SKM-1 (cell line): ENCODE data around the gene SLC7A5.
"Not testable (repeated sequence)": the region's sequence is repeated elsewhere in the genome, so short reads cannot be mapped to it uniquely, and the experiment has no call there.

Experiments used
- DNase-seq: peaks from one replicate; lab custom pipeline; 2025; ENCODE audit not compliant: unreplicated experiment; lab: John Stamatoyannopoulos, UW

SLC7A5 gene

DNA sequence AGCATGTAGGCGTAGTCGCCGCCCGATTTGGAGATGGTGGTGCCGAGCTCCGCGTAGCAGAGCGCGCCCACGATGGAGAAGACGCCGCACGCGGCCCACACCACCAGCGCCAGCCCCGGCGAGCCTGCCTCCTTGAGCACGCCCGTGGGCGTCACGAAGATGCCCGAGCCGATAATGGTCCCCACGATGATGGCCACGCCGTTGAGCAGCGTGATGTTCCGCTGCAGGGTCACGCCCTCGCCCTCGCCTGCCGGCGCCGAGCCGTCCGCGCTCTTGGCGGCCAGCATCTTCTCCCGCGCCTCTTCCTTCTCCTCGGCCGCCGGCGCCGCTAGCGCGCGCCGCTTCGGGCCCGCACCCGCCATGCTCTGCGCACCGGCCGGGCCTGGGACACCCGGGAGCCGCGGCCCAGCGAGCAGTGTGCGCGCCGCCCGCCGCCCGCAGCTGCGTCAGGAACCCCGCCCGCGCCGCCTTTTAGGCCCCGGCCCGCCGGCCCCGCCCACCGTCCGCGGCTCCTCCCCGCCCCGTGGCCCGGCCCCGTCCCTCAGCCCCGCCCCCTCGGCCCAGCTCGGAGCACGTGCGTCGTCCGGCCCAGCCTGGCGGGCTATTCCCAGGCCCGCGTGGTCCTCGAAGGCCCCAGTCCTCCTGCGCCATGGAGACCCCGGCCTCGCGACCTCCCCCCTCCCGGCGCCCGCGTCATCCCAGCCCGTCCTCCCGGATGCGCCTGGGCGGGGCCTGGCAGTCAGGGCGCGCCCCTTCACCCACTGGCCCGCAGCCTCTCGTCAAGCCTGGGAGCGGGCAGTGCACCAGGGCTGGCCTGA is at the start of gene SLC7A5:
SLC7A5 (minus strand) TSS at position 447 of the 818 bp plus-strand sequence; CDS start at position 362, 85 bp downstream.
- DNase-seq: not testable (repeated sequence)

DNA sequence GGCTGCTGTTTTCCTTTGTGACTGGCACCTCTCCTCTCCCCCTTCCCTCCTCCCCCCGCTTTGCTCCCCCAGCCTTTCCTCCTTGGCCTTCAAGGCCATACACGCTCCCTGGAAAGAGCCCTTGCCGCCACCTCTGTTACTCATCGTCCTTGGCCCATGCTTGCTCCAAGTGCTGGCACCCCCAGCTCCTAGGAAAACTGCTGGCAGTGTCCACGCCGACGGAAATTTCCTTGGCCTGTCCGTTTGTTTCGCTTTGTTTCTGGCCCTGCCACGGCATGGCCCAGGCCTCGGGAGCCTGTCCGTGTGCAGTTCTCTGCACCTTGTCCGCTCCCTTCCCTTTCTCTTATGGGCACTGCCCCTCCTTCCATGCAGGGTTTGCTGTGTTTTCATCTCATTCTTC is 49.0 kb upstream of the SLC7A5 start:
- DNase-seq: no peak

DNA sequence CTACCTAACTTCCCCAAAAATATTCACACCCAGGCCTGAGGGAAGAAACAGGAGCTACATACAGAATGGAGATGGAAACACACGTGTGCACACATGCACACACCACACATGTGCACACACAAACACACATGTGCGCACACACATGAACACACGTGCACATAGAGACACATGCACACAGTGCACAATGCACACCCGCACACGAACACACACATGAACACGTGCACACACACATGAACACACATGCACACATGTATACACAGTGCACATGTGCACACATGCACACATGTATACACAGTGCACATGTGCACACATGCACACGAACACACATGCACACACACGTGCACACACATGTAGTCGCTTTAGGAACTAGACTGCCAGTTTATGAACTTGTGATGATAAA is 48.2 kb upstream of the SLC7A5 start:
- no peak for DNase-seq

DNA sequence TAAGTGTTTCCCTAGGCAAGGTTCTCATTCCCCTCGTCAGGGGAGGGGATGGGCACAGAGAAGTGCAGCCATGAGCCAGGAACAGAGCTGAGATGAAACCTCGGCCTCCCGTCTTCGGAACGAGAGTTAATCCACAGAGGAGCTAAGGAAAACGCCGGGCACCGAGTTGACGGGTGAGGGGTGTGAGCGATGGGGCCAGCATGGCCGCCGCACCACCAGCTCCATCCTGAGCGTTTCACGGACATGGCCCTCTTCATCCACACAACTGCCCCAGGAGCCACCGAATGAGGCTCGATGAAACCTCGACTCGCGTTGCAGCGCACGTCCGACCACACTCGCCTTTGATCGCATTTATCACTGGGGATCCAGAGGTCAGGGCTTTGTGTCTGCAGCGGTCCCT is 45.5 kb upstream of the SLC7A5 start:
- no peak for DNase-seq

DNA sequence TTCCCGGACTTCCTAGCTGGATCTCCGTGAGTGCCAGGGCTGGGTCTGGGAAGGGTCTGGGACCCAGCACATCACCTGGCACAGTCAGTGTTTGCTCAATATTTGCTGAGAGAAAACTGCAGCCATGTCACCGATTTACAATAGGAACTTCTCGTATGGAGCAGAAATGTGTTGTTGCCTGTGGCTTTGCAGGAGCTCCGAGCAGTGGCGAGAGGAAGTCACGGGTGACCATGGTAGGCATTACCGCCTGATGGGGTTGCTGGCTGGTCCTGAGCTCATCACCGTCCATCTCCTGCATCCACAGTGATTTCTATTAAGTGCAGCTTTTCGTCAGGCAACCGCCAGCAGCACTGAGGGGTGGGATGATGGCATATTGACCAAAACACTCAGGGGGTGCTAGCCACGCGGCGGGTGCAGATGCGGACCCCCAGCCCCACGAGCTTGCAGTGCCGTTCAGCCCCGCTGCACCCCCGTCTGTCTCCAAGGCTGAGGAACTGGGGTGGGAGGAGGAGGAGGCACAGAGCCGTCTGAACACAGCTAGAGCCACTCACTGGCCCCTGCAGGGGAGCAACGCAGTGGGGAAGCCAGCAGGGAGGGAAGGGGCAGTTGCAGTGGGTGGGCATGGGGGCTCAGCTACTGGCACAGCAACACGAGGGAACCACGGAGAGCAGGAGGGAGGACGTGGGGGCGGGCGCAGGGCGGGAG is 44.9 kb upstream of the SLC7A5 start:
- DNase-seq: not testable (repeated sequence)

DNA sequence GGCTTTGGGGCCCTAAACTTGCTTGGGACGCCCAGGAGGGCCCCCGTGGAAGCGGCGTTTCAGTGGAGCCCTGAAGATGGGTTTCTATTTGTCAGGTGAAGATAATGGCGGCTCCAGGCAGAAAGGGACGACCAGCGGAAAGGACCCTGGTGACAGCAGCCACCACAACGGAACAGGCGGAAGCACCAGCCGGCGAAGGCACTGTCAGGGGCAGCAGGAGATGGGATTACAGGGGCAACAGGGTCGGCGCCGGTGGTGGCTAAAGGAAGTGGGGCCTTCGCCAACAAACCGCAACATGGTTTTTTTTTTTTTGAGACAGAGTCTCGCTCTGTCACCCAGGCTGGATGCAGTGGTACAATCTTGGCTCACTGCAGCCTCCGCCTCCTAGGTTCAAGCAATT is 43.4 kb upstream of the SLC7A5 start:
- DNase-seq: not testable (repeated sequence)

DNA sequence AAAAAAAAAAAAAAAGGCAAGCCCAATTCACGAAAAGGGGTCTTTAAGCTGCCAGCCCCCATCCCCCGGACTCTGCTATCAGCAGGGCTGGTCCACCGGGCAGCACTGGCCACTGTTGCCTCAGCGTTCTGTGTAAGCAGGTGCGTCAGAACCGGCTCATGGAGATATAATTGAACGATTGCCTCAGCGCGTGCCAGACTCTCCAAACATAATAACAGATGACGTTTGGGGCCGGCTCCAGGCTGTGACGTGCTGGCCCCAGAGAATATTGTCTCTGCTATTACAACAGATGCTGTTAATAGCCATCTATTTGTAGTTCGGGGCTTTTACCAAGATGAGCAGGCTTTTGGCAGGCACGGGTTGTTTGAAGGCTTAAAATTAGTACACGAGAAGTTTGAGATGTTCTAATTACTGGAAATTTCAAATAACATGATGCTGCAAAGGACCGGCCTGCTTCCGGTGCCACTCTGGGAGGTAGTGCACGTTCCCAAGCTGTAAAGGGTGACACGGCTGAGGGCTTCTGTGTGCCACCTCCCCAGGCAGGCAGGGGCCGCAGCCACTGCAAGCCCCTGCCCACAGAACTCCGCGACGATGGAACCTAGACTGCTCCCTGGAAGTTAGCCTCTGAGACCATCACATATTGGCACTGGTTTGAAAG is 41.9 kb upstream of the SLC7A5 start:
- DNase-seq: not testable (repeated sequence)

DNA sequence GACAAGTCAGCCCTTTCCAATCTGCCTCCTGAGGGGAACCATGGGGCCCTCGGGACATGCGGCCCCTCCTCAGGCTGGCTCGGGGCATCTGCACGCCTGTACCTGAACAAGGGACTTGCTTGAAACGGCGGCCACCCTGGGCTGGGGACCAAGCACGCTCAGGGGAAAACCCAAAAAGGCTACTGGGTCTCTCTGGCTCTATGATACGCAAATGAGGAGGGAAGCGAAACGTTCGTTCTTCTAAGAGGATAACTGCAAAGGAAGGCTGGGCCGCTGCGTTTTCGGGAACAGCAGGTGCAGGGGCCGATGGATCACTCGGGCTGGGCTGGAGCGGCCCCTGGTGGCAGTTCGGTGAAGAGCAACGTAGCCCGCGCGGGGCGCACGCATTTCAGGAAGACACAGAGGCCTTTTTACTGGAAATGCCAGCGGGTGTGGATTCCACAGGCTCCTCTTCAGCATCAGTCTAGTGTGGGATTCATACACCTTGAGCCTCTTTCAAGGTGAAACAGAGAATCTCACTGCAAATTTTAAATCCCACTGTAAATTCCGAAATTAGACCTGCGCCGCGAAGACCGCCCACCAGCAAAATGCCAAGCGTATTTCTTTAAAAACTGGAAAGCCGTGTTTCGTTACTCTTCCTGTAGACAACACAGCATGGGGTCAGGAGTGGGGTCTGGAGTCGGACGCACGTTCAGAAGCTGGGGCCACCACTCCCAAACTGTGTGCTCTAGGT is 40.1 kb upstream of the SLC7A5 start:
- DNase-seq: not testable (repeated sequence)

DNA sequence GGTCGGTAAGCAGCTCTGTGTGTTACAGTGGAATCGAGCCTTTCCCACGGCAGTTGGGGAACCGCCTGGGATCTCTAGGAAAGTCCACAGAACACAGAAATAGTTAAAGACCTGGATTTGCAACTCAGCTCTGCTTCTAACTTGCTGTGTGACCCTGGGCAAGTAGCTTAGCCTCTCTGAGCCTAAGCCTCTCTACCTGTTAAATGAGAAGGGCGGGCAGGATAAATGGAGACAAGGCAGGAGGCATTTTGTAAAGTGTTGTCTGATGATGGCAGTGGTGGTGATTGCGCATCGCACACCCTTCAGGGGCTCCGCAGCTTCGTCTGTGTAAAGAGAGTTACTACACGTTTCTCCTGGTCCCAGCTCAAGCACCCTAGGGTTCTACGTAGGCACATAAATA is 38.8 kb upstream of the SLC7A5 start:
- not testable (repeated sequence) for DNase-seq

DNA sequence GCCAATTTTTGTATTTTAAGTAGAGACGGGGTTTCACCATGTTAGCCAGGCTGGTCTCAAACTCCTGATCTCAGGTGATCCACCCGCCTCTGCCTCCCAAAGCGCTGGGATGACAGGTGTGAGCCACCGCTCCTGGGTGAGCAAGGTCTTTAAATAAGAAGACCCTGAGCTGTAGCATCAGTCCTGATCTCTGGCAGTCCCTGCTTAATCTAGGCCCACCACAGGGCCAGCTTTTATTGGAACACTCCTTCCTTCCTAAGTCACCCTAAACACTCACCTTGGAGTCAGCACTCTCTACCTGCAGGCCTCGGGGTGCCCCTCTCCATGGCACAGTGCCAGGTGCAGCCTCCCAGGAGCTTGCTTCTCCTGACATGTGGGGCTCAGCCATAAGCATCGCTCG is 36.2 kb upstream of the SLC7A5 start:
- not testable (repeated sequence) for DNase-seq

DNA sequence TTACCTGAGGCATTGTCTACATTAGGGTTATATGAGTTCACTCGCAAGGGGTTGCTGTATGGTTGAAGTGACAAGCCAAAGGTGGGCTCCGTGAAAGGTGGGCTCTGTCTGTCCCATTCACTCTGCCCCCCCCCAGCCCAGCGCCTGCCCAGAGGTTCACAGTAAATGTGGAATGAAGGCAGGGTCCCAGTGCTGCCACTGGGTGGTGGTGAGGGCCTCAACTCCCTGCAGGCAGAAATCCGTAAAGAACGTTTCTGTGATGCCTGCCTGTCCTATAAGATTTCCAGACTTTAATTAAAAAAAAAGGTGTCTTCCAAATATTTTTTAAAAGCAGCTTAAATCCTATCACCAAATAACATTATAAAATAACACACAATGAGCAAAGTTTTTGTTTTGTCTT is 35.7 kb upstream of the SLC7A5 start:
- not testable (repeated sequence) for DNase-seq

DNA sequence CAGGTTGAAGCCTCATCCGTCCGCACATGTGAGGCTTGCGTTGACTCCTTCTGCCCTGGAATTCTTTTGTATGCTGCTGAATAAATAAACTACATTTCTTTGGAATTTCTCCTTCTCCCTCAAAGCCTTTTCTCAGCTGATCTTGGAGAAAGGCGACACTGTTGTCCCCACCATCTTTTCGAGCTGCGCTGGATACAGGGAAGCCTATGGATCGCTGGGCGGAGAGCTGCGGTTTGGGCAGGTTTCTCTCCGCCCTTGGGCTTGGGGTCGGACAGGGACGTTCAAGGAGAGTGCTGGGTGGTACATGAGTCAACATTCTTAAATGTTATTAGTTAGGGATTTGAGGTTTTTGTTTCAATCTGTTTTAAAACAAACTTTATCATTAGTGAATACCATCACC is 31.2 kb upstream of the SLC7A5 start:
- not testable (repeated sequence) for DNase-seq

DNA sequence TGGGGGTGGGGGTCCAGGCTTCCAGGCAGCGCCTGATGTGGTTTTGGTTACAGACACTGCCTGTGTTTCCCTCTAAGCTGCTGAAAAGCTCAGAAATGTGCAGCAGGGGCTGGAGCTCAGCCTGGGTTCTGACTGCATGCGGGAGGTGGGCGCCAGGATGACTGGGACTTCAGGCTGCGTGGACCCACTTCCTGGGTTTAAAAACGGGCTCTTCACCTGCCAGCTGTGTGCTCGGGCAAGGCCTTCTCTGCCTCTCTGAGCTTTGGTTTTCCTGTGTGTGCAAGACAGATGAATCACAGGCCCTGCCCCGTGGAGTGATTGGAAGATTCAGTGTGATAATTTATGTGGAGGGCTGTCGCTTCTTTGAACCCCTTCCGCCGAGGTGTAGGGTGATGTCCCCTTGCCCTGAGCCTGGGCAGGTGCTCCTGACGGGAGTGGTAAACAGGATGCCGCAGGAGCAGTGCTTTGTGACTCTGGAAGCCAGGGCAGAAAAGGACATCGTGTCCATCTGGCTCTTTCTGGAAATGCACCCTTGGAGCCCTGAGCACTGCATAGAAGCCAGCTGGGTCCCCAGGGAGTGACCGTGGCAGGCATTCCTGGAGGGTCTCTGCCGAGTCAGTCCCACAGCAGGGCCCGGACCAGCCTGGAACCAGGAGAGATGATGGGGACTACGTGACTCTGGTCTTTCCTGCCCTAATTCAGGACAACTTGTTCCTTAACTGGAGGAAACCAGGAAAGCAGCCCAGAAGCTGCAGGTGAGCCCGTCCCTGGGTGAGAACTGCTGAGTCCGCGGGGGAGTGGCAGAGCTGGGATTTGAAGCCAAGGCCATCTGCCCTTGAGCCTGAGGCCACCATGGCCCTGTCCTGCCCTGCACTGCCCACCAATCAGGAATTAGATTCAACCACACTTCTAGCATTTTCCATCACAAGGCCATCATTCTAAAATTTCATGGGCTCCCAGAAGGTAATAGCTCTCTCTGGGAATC is 28.5 kb upstream of the SLC7A5 start:
- no peak for DNase-seq

DNA sequence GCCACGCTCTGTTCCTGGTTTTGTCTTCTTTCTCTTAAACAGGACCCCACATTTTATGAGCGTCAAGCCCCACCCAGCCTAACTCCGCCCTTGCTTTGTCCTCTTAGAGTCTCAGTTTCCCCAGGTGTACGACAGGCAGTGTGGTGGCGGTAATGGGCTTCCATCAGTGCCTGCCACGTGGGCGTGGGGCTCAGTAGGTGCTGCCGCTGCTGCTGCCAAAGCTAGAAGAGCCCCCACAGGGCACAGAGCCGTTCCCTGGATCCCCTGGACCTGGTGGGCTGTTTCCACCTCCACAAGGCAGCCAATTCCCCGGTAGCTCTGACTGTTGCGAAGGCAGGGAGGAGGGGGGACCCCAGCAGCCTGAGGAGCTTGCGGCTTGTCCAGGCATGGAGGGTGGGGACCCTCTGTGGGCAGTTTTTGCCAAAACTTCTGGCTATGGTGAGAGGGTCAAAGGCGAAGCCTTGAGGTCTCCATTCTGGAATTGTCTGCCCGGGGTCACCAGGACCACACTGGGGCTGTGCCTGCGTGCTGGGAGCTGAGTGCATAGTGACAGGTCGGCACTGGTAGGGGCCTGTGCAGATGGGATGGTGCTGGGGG is 27.7 kb upstream of the SLC7A5 start:
- DNase-seq: not testable (repeated sequence)

DNA sequence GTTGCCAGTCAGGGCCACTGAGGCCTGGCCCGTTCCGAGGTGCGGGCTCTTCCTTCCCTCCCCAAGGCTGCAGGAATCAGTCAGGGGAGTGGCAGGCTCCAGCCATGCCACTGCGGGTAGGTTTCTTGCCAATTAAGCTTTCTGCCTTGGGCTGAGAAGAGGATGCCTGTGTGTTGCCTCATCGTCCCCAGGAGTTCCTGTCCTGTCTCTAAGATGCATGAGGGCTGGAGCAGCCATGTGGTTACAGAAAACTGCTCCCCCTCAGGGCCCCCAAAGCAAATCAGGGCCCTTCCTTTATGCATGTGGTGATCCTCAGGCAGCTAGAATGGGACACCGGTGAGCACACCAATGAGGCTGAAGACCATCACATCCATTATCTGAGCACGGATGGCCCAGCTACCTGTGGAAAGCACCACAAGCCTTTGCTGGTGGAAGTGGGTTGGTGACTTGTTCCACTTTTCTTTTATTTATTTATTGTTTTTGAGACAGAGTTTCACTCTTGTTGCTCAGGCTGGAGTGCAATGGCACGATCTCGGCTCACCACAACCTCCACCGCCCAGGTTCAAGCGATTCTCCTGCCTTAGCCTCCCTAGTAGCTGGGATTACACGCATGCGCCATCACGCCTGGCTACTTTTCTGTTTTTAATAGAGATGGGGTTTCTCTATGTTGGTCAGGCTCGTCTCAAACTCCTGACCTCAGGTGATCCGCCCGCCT is 27.0 kb upstream of the SLC7A5 start:
- not testable (repeated sequence) for DNase-seq

DNA sequence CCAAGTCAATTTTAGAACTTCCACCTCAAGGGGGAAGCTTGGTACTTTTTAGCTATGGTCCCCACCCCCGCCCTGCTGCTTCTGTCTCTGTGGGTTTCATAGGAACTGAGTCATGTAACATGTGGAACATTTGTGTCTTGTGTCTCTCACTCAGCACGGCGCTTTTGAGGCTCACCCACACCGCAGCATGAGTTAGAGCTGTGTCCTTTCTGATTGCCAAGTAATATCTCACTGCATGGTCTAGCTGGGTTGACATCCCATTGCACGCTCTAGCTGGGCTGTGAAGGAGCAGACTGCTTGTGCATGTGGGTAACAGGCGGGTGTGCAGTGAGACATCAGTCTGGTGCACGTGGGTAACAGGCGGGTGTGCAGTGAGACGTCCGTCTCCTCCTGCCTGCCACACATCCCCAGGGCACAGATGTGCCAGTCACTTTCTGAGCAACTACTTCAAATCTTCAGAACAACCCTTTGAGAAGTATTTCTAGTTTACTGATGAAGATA is 26.4 kb upstream of the SLC7A5 start:
- no peak for DNase-seq

DNA sequence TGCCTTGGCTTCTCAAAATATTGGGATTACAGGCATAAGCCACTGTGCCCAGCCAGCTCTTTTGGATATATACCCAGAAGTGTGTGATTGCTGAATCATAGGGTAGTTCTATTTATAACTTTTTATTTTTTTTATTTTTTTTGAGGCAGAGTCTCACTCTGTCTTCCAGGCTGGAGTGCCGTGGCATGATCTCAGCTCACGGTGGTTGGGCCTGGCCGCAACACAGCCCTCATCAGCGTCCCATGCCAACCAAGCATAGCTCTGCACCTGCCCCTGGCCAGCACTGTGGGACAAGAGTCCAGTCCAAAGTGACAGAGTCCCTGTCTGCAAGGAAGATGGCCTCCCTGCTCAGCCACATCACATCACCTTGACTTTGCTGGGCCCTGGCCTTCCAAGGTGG is 24.7 kb upstream of the SLC7A5 start:
- DNase-seq: not testable (repeated sequence)

DNA sequence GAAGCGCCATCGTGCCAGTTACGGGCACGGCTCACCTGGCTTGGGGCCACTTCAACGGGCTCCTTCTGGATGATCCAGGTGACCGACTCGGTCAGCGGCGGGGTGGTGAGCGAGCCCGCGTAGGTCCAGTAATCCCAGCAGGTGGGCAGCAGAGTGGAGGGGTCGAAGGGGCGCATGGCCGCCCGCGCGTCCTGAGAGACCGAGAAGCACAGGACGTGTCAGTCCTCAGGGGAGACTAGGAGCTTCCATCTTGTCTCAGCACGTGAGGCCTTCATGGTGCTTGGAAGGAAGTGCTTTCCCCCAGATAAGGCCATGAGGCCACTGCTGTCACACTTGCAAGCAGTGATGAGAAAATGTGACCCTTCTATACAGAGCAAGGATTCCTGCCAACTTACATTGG is 22.5 kb upstream of the SLC7A5 start:
- DNase-seq: no peak

DNA sequence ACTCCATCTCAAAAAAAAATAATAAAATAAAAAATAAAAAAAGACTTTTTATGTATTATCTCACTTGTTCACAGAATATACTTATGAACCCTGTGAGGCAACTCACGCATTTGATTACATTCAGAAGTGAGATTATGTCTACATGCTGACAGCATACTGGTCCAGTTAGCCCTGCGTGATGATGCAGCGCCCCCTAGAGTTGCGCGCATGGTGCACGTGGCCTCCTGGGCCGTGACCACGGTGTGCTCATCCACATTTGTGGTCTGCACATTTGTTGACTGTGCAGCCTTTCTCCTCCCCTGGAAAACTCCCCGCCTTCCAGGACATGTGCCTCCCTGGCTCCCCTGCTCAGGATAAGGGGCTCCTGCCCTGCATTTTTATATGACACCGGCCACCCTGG is 20.5 kb upstream of the SLC7A5 start:
- not testable (repeated sequence) for DNase-seq
